Measurements from ENCODE around the gene HGFAC.

HGFAC gene

DNA sequence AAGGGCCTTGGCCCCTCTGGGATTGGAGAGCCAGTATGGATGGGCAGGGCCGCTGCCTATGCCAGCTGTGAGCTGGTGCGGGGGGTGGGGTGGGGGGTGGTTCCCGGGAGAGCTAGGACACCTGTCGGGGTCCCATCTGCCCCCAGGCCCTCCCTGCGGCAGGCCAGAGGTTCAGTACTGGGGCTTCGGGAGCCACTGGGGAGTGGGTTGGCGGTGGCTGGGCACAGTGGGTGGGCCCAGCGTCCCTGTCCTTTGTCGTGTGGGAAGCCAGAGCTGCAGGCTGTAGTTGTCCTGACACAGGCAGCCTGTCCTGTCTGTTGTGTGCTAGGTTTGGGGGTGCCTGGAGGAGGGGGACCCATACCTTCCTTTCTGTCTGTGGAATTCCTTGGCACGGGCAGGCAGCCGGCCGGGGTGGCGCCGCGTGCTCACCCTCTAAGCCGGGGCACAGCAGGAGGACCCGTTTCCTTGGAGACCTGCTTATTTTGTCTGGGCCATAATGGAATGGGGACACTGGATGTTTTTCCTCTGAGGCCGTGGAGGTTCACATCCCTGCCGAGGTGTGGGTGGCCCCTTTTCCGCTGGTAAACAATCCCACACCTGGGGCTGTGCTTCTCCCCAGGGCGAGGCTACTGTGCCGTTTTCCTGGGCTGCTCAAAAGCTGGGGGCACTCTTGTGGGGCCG lies 36.1 kb downstream of the HGFAC start:
- Histone ChIP-seq H3K4me3 (ENCODE audit: low read length in 2 of 2) (no peak overlapping the region), H3K9me3 (ENCODE audit: control insufficient read depth in 2 of 2, low read length in 2 of 2) (no peaks in the 10 kb centered on the region), H3K9ac (ENCODE audit: low read length in 2 of 2) (no peak overlapping the region), H3K36me3 (ENCODE audit: control insufficient read depth in 2 of 2, insufficient read depth in 2 of 2, low read length in 2 of 2) (no peaks in the 10 kb centered on the region), H3K27ac (ENCODE audit: low read length) (no peak overlapping the region), H3K27me3 (ENCODE audit: control insufficient read depth in 1 of 2, insufficient read depth in 2 of 2, low read length in 2 of 2) (peaks cover 0 to 3% of the 10 kb centered on the region in 2 donors), H3K4me1 (ENCODE audit: control insufficient read depth, insufficient read depth, low read length) (peaks cover 6% of the 10 kb centered on the region)

DNA sequence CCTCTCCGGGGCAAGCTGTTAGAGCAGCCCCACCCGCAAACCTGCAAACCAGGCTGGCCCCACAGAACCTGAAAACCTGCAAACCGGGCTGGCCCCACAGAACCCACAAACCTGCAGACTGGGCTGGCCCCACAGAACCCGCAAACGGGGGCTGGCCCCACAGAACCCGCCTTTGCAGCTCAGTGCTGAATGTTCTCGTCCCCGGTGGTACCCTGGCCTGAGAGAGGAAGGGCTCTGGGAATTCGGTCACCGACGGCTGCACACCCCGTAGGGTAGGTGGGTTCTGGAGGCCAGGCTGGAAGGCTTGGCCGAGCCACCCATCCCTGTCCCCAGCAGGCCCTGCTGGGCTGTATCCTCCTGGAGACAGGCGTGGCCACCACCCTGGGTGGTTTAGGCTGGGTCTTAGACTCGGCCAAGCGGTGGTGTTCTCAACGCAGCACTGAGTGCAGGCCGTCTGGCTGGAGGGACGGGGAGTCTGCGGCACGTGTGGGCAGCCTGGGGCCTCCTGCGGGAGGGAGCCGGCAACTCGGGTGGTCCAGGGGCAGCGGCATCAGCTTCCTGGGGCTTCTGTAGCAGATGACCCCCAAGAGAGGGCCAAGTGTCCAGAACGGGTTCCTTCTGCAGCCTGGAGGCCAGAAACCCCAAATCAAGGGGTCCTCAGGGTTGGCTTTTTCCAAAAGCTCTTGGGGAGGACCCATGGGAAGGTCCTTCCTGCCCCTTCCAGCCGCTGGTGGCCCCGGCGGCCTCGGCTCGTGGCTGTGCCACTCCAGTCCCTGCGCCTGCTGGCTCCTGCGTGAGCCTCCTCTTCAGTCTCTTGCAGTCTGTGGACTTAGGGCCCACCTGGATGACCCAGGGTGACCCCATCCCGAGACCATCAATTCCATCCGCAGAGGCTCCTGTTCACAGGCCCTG lies 36.9 kb downstream of the HGFAC start:
- H3K27me3 ChIP-seq (ENCODE audit: control insufficient read depth in 1 of 2, insufficient read depth in 2 of 2, low read length in 2 of 2) = peaks cover 0 to 3% of the 10 kb centered on the region in 2 donors
- peaks cover 11% of the 10 kb centered on the region for H3K4me1 ChIP-seq (ENCODE audit: control insufficient read depth, insufficient read depth, low read length)
- no peak overlapping the region for H3K9ac ChIP-seq (ENCODE audit: low read length in 2 of 2)
- H3K9me3 ChIP-seq (ENCODE audit: control insufficient read depth in 2 of 2, low read length in 2 of 2) = no peaks in the 10 kb centered on the region
- H3K4me3 ChIP-seq (ENCODE audit: low read length in 2 of 2) = no peak overlapping the region
- no peak overlapping the region for H3K27ac ChIP-seq (ENCODE audit: low read length)
- no peaks in the 10 kb centered on the region for H3K36me3 ChIP-seq (ENCODE audit: control insufficient read depth in 2 of 2, insufficient read depth in 2 of 2, low read length in 2 of 2)

DNA sequence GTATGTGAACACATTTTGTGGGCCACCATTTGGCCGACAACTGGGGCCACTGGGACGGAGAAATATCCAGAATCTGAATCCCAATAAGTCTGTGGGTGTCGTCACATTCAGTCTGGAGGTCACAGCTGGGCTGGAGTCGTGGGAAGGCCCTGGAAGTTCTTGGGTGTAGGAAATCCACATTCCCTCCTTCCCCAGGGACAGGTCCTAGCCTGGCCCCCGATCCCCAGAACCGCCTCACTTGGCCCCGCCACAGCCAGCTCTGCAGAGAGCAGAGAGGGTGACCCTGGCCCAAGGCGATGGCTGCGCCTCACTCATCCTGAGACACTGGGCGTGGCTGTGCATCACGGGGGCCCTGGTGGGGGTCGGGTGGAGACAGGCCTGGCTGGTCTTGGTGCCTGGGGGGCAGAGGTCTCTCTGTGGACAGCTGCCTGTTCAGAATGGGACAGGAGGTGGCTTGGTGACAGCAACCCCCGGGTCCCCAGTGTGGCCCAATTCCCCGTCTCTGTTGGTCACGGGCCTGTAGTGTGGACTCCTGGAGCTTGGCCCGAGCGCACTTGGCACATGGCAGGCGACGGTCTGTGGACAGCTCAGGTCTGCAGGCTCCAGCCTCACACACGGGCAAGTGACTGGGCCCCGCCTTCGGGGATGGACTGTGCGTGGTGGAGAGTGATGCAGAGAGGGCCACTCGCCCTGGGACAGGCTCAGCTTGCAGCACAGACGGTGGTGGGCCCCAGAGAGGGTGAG lies 37.8 kb downstream of the HGFAC start:
- Histone ChIP-seq H3K4me1 (ENCODE audit: control insufficient read depth, insufficient read depth, low read length) (peaks cover 17% of the 10 kb centered on the region), H3K4me3 (ENCODE audit: low read length in 2 of 2) (no peak overlapping the region), H3K27ac (ENCODE audit: low read length) (no peak overlapping the region), H3K9me3 (ENCODE audit: control insufficient read depth in 2 of 2, low read length in 2 of 2) (no peaks in the 10 kb centered on the region), H3K27me3 (ENCODE audit: control insufficient read depth in 1 of 2, insufficient read depth in 2 of 2, low read length in 2 of 2) (peaks cover 0 to 2% of the 10 kb centered on the region in 2 donors), H3K9ac (ENCODE audit: low read length in 2 of 2) (no peak overlapping the region), H3K36me3 (ENCODE audit: control insufficient read depth in 2 of 2, insufficient read depth in 2 of 2, low read length in 2 of 2) (no peaks in the 10 kb centered on the region)

DNA sequence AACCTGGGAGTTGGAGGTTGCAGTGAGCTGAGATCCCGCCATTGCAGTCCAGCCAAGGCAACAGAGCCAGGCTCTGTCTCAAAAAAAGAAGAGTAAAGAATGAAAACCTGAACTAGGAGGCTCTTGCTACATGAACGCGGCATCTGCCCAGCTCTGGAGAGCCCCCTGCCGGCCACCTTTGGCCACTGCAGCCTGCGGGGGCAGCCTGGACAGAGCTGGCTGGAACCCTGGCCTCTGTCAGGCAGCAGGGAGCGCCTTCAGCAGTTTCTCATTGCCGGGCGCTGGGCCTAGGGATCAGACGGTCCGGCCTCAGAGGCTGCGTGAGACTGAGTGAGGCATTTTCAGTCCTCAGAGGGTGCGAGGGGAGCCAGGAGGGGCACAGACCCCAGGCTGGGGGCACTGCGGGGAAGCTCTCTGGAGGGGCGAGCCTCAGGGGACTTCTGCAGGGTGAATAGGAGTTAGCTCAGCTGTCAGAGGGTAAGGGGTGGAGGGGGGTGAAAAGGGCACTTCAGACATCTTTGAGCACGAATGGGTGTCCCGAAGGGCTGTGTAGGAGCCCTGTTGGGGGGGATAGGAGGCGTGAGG lies 38.9 kb downstream of the HGFAC start:
- Histone ChIP-seq H3K9ac (ENCODE audit: low read length in 2 of 2) (no peak overlapping the region), H3K27me3 (ENCODE audit: control insufficient read depth in 1 of 2, insufficient read depth in 2 of 2, low read length in 2 of 2) (peaks cover 4 to 5% of the 10 kb centered on the region in 2 donors), H3K4me1 (ENCODE audit: control insufficient read depth, insufficient read depth, low read length) (peaks cover 19% of the 10 kb centered on the region), H3K9me3 (ENCODE audit: control insufficient read depth in 2 of 2, low read length in 2 of 2) (no peaks in the 10 kb centered on the region), H3K36me3 (ENCODE audit: control insufficient read depth in 2 of 2, insufficient read depth in 2 of 2, low read length in 2 of 2) (no peaks in the 10 kb centered on the region), H3K4me3 (ENCODE audit: low read length in 2 of 2) (no peak overlapping the region), H3K27ac (ENCODE audit: low read length) (no peak overlapping the region)

DNA sequence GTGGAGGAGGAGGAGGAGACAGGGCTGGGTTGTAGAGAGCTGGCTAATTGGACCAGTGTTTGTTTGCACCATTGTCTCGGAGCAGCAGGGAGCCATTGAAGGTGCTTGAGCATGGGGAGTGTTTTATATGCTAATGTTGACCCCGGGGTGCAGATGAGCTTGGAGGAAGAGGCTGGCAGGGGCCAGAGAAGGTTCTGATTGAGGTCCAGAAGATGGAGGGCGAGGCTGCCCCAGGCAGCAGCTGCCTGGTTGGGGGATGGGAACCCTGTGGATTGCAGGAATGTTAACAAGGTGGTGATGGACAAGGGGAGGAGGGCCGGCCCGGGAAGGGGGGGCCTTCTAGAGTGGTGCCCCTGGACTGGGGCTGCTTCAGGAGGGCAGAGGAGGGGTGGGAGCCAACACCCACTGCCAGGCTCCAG lies 39.4 kb downstream of the HGFAC start:
- H3K4me3 ChIP-seq (ENCODE audit: low read length in 2 of 2) = no peak overlapping the region
- H3K27ac ChIP-seq (ENCODE audit: low read length) = no peak overlapping the region
- peaks cover 19% of the 10 kb centered on the region for H3K4me1 ChIP-seq (ENCODE audit: control insufficient read depth, insufficient read depth, low read length)
- no peaks in the 10 kb centered on the region for H3K36me3 ChIP-seq (ENCODE audit: control insufficient read depth in 2 of 2, insufficient read depth in 2 of 2, low read length in 2 of 2)
- H3K27me3 ChIP-seq (ENCODE audit: control insufficient read depth in 1 of 2, insufficient read depth in 2 of 2, low read length in 2 of 2) = peaks cover 4 to 5% of the 10 kb centered on the region in 2 donors
- no peak overlapping the region for H3K9ac ChIP-seq (ENCODE audit: low read length in 2 of 2)
- H3K9me3 ChIP-seq (ENCODE audit: control insufficient read depth in 2 of 2, low read length in 2 of 2) = no peaks in the 10 kb centered on the region

DNA sequence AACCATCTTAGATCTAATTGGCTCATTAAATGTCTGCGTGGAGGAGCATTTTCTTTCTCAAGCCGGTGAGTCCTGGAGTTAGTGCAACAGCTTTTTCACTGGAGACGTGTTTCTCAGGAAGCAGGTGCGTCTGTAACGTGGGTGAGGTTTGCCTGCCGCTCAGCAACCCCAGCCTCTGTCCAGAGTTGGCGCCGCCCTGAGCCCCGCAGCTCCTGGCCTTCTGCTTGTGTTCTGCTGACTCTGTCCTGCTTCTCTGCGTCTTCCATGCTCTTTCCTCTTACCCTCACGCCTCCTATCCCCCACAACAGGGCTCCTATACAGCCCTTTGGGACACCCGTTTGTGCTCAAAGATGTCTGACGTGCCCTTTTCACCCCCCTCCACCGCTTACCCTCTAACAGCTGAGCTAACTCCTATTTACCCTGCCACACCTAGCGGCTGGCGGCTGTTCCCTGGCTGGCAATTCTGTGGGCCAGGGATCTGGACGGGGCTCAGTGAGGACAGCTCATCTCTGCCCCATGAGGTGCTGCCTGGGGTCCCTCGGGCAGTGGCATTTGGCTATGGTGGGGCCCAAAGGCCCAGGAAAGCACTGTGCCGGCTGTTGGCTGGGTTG lies 40.1 kb downstream of the HGFAC start:
- Histone ChIP-seq H3K9me3 (ENCODE audit: control insufficient read depth in 2 of 2, low read length in 2 of 2) (no peaks in the 10 kb centered on the region), H3K9ac (ENCODE audit: low read length in 2 of 2) (no peak overlapping the region), H3K27ac (ENCODE audit: low read length) (no peak overlapping the region), H3K36me3 (ENCODE audit: control insufficient read depth in 2 of 2, insufficient read depth in 2 of 2, low read length in 2 of 2) (no peaks in the 10 kb centered on the region), H3K4me1 (ENCODE audit: control insufficient read depth, insufficient read depth, low read length) (peaks cover 19% of the 10 kb centered on the region), H3K27me3 (ENCODE audit: control insufficient read depth in 1 of 2, insufficient read depth in 2 of 2, low read length in 2 of 2) (peaks cover 4 to 5% of the 10 kb centered on the region in 2 donors), H3K4me3 (ENCODE audit: low read length in 2 of 2) (no peak overlapping the region)

DNA sequence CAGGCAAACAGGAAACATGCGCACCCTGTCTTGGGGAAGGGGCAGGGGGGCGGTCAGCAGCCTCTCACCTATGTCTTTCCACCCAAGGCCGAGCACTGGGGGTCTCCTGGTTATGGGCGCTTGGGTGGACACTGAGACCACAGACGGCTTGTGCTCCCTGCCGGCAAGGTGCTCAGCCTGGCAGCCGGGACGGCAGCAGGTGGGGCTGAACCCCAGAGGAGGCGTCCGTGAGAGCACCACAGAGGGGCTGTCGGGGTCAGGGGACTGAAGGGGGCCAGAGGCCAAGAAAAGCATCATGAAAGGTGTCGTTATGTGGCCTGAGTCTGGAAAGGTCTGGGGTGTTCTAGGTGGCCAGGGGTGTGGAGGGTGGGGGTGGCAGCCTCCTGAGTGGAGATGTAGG lies 40.9 kb downstream of the HGFAC start:
- Histone ChIP-seq H3K9me3 (ENCODE audit: control insufficient read depth in 2 of 2, low read length in 2 of 2) (no peaks in the 10 kb centered on the region), H3K4me3 (ENCODE audit: low read length in 2 of 2) (no peak overlapping the region), H3K27ac (ENCODE audit: low read length) (no peak overlapping the region), H3K36me3 (ENCODE audit: control insufficient read depth in 2 of 2, insufficient read depth in 2 of 2, low read length in 2 of 2) (no peaks in the 10 kb centered on the region), H3K9ac (ENCODE audit: low read length in 2 of 2) (no peak overlapping the region), H3K4me1 (ENCODE audit: control insufficient read depth, insufficient read depth, low read length) (peaks cover 19% of the 10 kb centered on the region), H3K27me3 (ENCODE audit: control insufficient read depth in 1 of 2, insufficient read depth in 2 of 2, low read length in 2 of 2) (peaks cover 4 to 5% of the 10 kb centered on the region in 2 donors)

DNA sequence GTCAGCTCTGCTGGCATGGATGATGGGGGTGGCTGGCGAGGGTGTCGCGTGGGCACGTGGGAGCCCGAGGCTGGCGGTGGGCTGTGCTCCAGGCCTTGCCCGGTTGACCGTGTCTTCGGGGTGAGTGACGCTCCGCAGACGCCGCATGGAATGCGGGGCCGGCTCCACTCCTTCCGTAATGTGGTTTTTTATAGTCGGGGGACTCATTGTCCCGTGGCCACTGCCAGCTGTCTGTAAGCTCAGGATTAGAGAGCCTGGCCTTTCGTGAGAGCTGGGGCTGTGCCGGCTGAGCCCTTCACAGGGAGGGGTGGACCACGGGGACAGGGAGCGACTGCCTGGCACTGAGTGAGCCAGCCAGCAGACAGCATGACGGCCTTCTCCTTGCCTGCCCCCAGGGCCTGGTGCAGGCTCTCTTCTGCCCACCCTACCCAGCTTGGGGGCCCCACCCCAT lies 41.7 kb downstream of the HGFAC start:
- H3K4me3 ChIP-seq (ENCODE audit: low read length in 2 of 2) = peak overlapping the region in 1 of 2 donors; percentile 35
- H3K27ac ChIP-seq (ENCODE audit: low read length) = peak overlapping the region; percentile 18
- H3K4me1 ChIP-seq (ENCODE audit: control insufficient read depth, insufficient read depth, low read length) = peaks cover 19% of the 10 kb centered on the region
- H3K27me3 ChIP-seq (ENCODE audit: control insufficient read depth in 1 of 2, insufficient read depth in 2 of 2, low read length in 2 of 2) = peaks cover 4 to 5% of the 10 kb centered on the region in 2 donors
- no peak overlapping the region for H3K9ac ChIP-seq (ENCODE audit: low read length in 2 of 2)
- H3K9me3 ChIP-seq (ENCODE audit: control insufficient read depth in 2 of 2, low read length in 2 of 2) = no peaks in the 10 kb centered on the region
- no peaks in the 10 kb centered on the region for H3K36me3 ChIP-seq (ENCODE audit: control insufficient read depth in 2 of 2, insufficient read depth in 2 of 2, low read length in 2 of 2)

DNA sequence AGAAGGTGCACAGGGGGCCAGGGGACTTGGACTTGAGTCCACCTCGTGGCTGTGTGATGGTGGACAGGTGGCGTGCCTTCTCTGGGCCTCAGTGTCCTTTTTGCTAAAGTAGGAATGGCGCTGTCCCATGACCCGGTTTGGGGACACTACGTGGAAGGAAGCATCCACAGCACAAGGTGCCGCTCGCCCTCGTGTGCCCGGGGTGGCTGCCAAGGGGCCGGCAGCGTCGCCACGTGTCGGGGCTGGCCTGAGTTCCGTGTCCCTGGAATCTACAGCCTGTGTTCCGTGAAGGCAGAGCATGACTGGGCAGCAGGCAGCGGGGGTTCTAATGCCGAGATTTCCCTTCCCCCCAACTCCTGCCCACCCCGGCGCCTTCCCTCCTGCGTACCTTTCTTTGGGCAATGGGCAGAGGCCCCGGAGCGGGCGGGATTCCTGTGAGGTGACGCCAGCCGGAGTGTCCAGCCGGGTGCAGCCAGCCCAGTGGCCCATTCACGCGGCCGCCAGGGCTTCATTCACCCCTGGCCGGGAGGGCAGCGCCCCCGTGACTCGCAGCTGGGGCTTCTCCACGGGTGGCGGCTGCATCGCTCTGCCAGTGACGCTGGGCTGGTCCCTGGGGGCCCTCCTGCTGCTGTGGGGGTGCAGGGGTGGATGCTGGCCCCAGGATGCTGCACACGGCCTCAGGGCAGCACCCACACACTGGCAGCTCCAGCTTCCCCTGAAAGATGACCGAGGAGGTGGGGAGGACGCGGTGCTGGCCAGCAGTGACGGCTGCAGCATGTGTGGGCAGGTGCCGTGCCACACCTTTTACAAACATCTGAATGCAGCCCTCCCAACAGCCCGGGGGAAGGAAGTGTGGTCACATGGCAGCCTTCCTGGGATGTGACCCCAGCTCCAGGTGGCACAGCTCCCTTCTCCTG lies 42.5 kb downstream of the HGFAC start:
- Histone ChIP-seq H3K36me3 (ENCODE audit: control insufficient read depth in 2 of 2, insufficient read depth in 2 of 2, low read length in 2 of 2) (no peaks in the 10 kb centered on the region), H3K9ac (ENCODE audit: low read length in 2 of 2) (no peak overlapping the region), H3K27ac (ENCODE audit: low read length) (peak overlapping the region; percentile 18), H3K4me3 (ENCODE audit: low read length in 2 of 2) (no peak overlapping the region), H3K27me3 (ENCODE audit: control insufficient read depth in 1 of 2, insufficient read depth in 2 of 2, low read length in 2 of 2) (peaks cover 5 to 6% of the 10 kb centered on the region in 2 donors), H3K4me1 (ENCODE audit: control insufficient read depth, insufficient read depth, low read length) (peaks cover 19% of the 10 kb centered on the region), H3K9me3 (ENCODE audit: control insufficient read depth in 2 of 2, low read length in 2 of 2) (no peaks in the 10 kb centered on the region)

Measured in stomach smooth muscle (tissue), 2 donors.